ENCODE data around the gene FTO.

GRCh38 chr16:53803998-53804397 is 100.0 kb downstream of the FTO start:
- TF ChIP-seq POLR2AphosphoS5 (IDR thresholded peaks at IDR 0.05), result no peak
- no peak for TF ChIP-seq POLR2A (IDR thresholded peaks at IDR 0.05)
- TF ChIP-seq, protein P1, sequence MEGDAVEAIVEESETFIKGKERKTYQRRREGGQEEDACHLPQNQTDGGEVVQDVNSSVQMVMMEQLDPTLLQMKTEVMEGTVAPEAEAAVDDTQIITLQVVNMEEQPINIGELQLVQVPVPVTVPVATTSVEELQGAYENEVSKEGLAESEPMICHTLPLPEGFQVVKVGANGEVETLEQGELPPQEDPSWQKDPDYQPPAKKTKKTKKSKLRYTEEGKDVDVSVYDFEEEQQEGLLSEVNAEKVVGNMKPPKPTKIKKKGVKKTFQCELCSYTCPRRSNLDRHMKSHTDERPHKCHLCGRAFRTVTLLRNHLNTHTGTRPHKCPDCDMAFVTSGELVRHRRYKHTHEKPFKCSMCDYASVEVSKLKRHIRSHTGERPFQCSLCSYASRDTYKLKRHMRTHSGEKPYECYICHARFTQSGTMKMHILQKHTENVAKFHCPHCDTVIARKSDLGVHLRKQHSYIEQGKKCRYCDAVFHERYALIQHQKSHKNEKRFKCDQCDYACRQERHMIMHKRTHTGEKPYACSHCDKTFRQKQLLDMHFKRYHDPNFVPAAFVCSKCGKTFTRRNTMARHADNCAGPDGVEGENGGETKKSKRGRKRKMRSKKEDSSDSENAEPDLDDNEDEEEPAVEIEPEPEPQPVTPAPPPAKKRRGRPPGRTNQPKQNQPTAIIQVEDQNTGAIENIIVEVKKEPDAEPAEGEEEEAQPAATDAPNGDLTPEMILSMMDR (IDR thresholded peaks at IDR 0.05), result no peak
- TF ChIP-seq EP300 (IDR thresholded peaks at IDR 0.05), result no peak
